NT2/D1 (cell line): ENCODE data around the gene LIFR.

Experiments
- DNase-seq: peaks from one replicate; pipeline ENCODE4 v3.0.0-alpha.2; 2011; ENCODE audit warnings: low read depth, low spot score
- H3K27me3 ChIP-seq: 2 replicates; pipeline ENCODE4 v1.6.0; 2011; ENCODE audit warnings: mild to moderate bottlenecking; ENCODE audit not compliant: insufficient read length, insufficient read depth
- H3K36me3 ChIP-seq: 2 replicates; pipeline ENCODE4 v1.6.1; 2011; ENCODE audit warnings: mild to moderate bottlenecking, low read length, mixed read lengths; ENCODE audit not compliant: insufficient read depth, insufficient read length
- H3K4me1 ChIP-seq: 2 replicates; pipeline ENCODE4 v1.5.1; 2011; ENCODE audit not compliant: insufficient read depth, insufficient read length
- H3K4me3 ChIP-seq: 2 replicates; pipeline ENCODE4 v1.5.1; 2011; ENCODE audit warnings: low read depth; ENCODE audit not compliant: insufficient read length
- H3K9ac ChIP-seq: 2 replicates; pipeline ENCODE4 v1.6.0; 2011; ENCODE audit warnings: low read depth; ENCODE audit not compliant: insufficient read length
- H3K9me3 ChIP-seq: 2 replicates; pipeline ENCODE4 v1.5.1; 2011; ENCODE audit warnings: mild to moderate bottlenecking, low read length; ENCODE audit not compliant: insufficient read depth
- SUZ12 ChIP-seq: IDR thresholded peaks from 2 replicates; pipeline ENCODE4 v1.6.1; 2011; ENCODE audit not compliant: insufficient read length, insufficient read depth; ENCODE audit errors: extremely low read depth
- YY1 ChIP-seq: IDR thresholded peaks from 2 replicates; pipeline ENCODE4 v1.6.1; 2011; ENCODE audit not compliant: insufficient read length, insufficient read depth
- ZNF274 ChIP-seq: IDR thresholded peaks from 2 replicates; pipeline ENCODE4 v1.6.1; 2011; ENCODE audit warnings: mild to moderate bottlenecking, low read depth, low read length

Gene LIFR

DNA sequence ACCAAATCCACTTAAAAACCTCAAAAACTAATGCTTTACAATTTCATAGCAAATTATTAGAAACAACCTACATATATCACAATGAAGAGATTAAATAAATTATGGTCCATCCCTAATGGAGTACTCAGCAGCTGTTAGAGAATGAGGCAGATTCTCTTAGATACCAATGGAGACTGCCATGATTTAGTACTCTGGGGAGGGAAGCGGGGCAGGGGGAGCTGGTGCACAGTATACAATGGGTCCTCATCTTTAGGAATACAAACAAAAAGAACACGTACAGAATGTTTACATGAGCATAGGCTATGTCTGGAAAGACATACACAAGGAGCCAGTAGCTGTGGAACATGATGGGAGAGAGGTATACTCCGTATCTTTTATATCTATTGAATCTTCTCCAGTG lies 2.0 kb downstream of the LIFR start:
- Histone ChIP-seq H3K4me3 (no peak overlapping the region), H3K4me1 (no peaks in the 10 kb centered on the region), H3K9me3 (no peaks in the 10 kb centered on the region), H3K27me3 (no peaks in the 10 kb centered on the region), H3K9ac (no peak overlapping the region), H3K36me3 (no peaks in the 10 kb centered on the region)
- no peak for DNase-seq
- TF ChIP-seq YY1 (no peak), SUZ12 (no peak)

DNA sequence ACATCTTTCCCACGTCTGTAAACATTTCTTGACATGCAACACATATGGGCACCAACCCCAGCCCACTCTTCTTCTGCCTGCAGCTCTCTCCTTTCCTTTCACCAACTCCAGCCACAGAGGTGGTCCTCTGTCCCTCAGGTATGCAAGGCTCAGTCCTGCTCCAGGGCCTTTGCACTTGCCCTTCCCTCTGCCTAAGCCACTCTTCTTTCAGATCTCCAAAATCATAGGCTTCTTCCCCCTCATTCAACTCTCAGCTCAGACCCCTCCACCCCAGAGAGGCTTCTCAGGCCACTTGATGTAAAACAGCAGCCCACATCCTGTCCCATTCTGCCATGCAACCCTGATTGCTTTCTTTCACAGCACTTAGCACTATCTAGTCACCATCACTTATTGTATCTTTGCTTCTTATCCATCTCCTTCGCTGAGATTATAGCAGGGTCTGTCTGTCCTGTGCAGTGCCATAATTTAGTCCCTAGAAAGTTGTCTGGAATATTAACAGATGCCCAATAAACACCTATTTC lies 3.4 kb downstream of the LIFR start:
- no peak overlapping the region for H3K4me3 ChIP-seq
- H3K27me3 ChIP-seq = no peaks in the 10 kb centered on the region

DNA sequence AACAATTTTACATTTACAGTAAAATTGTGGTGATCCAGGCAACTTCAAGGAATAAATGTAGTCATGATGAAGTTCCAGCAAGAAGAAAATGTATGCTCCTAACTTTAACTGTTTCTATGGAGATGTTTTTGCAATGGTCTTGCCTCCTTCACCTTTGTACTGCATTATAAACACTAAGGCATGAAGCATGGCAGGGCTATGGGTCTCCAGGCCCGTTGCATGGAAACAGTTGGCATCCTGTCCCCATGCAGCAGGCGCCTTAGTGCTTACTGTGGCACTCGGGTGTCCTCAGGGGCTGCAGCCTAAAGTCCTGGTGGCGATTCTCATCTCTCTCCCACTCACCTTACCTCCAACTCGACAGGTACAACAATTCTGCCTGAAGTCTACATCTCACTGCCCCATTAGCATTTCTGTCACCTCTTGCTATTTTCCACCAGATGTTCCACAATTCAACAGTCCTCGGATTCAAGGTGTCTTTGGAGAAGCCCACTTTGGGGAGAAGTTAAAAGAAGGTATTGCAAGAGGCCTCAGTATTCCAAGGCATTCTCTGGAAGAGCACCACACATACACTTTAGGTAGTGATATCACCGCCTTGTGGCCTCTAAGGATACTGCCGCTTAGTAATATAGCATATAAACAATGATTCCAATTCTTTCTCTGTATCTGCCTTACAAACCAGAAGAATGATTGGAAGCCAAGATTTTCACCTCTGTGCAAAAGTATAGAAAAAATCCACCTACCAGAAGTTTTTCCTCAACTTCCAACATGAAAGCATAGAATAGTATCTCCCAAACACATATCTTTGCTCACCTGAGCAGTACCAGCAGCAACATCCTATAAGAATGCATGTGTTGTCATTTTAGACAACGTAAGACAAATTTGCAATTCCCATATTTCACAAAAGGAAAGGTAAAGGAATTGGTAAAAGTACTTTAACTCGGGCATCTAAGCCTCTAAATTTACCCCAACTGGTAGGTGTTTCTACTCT lies 5.1 kb downstream of the LIFR start:
- DNase-seq = peak; percentile 15
- TF ChIP-seq YY1 (no peak), SUZ12 (no peak), ZNF274 (no peak)
- H3K27me3 ChIP-seq = no peaks in the 10 kb centered on the region

More for the DNA sequence above, 3.4 kb downstream of the LIFR start:
- DNase-seq = no peak
- Histone ChIP-seq H3K36me3 (no peaks in the 10 kb centered on the region), H3K9ac (no peak overlapping the region), H3K9me3 (no peaks in the 10 kb centered on the region), H3K4me1 (no peaks in the 10 kb centered on the region)
- TF ChIP-seq YY1 = no peak
- no peak for TF ChIP-seq SUZ12
- no peak for TF ChIP-seq ZNF274

DNA sequence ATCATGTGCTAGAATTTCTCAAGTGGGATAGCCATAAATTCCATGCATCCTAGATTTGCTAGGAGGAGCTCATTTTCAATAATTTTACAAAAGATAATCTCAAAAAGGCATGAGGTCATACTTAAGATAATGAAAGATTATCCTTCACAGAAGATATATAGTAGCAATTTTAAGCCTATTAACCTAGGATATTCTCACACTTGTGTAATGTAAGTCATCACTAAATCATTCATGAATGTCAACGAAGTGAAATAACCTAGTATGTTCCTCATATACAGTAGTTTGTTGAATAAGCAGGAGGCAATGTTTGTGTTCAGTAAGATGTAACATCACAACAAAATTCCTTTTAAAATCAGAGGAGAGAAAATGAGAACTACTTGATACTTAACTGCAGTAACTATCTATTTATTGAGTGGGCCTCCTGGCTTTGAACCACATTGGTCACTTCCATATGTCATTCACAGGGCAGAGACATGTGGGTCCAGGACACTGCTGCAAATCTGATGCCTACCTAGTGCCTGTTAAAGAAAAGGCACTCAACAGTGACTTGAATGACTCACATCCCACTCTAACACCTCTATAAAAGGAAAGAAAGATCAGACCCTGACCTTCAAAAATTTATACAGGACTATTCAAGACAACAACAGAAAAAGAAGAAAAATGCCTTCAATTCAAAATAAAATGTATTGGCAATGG lies 8.2 kb downstream of the LIFR start:
- no peak for DNase-seq
- Histone ChIP-seq H3K4me3 (no peak overlapping the region), H3K4me1 (no peaks in the 10 kb centered on the region), H3K9me3 (no peaks in the 10 kb centered on the region), H3K36me3 (no peaks in the 10 kb centered on the region), H3K27me3 (no peaks in the 10 kb centered on the region), H3K9ac (no peak overlapping the region)
- TF ChIP-seq YY1 (no peak), ZNF274 (no peak), SUZ12 (no peak)

More for the DNA sequence above, 5.1 kb downstream of the LIFR start:
- no peaks in the 10 kb centered on the region for H3K9me3 ChIP-seq
- H3K4me1 ChIP-seq = no peaks in the 10 kb centered on the region
- H3K36me3 ChIP-seq = no peaks in the 10 kb centered on the region
- no peak overlapping the region for H3K4me3 ChIP-seq
- H3K9ac ChIP-seq = no peak overlapping the region

DNA sequence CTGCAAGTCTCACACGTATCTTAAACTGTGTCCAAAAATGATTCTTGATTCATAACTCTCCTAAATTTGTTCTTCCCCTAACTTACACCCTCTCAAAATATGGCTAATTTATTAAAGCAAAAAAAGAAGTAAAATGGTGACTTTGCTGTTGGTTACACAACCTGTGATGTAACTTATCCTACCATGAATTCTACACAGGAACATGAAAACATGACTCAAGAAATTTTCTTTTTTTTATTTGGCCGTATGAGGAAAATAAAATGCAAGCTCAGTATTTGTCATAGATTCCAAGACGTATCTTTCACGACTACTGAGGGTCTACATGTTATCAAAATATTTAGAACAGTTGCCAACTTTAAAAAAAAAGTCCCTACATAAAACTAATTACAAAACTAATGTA lies 9.2 kb downstream of the LIFR start:
- Histone ChIP-seq H3K36me3 (no peaks in the 10 kb centered on the region), H3K9me3 (no peaks in the 10 kb centered on the region), H3K27me3 (no peaks in the 10 kb centered on the region), H3K4me1 (no peaks in the 10 kb centered on the region), H3K4me3 (no peak overlapping the region), H3K9ac (no peak overlapping the region)
- TF ChIP-seq YY1 (no peak), ZNF274 (no peak), SUZ12 (no peak)
- no peak for DNase-seq

DNA sequence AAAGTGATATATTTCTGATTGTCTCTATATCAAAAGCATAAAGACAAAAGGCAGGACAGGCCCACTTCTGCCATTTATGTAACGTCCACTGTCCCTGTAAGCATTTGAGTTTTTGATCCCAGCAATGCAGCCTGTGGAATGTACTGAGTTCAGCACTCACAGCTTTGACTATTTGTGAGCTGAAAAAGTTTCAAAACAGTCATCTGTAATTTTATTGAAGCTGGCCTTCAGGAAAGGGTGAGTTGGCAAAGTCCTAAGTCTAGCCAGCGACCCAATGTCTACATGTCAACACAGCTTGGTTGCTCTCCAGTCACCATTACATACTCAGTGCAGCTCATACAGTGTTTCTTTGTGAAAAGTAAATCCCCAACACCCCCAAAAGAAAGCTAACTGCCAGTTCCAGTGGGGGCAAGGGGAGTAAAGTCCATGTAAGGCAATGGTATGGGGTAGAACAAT lies 9.7 kb downstream of the LIFR start:
- DNase-seq = no peak
- TF ChIP-seq YY1 (no peak), ZNF274 (no peak), SUZ12 (no peak)
- Histone ChIP-seq H3K9me3 (no peaks in the 10 kb centered on the region), H3K36me3 (no peaks in the 10 kb centered on the region), H3K27me3 (no peaks in the 10 kb centered on the region), H3K4me1 (no peaks in the 10 kb centered on the region), H3K4me3 (no peak overlapping the region), H3K9ac (no peak overlapping the region)

DNA sequence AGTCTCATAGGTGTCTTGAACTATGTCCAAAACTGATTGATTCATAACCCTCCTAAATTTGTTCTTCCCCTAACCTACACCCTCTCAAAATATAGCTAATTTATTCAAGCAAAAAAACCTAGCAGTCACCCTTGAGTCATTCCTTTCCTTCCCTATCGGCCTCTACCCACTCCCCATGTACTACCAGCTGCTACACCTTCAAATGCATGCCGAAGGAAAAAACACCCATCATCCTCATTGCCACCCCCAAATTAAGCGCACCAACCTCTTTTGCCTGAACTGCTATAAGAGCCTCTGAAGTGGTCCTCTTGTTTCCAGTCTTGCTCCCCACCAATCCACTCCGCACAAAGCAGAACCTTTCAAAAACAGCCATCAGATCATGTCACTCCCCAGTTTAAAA lies 12.6 kb downstream of the LIFR start:
- H3K4me1 ChIP-seq = no peaks in the 10 kb centered on the region
- TF ChIP-seq SUZ12 (no peak), ZNF274 (no peak), YY1 (no peak)
- DNase-seq = no peak

More for the DNA sequence above, 12.6 kb downstream of the LIFR start:
- Histone ChIP-seq H3K36me3 (no peaks in the 10 kb centered on the region), H3K9ac (no peak overlapping the region), H3K9me3 (no peaks in the 10 kb centered on the region), H3K4me3 (no peak overlapping the region), H3K27me3 (no peaks in the 10 kb centered on the region)
